ENCODE measurements around the gene RFX1.

DNA sequence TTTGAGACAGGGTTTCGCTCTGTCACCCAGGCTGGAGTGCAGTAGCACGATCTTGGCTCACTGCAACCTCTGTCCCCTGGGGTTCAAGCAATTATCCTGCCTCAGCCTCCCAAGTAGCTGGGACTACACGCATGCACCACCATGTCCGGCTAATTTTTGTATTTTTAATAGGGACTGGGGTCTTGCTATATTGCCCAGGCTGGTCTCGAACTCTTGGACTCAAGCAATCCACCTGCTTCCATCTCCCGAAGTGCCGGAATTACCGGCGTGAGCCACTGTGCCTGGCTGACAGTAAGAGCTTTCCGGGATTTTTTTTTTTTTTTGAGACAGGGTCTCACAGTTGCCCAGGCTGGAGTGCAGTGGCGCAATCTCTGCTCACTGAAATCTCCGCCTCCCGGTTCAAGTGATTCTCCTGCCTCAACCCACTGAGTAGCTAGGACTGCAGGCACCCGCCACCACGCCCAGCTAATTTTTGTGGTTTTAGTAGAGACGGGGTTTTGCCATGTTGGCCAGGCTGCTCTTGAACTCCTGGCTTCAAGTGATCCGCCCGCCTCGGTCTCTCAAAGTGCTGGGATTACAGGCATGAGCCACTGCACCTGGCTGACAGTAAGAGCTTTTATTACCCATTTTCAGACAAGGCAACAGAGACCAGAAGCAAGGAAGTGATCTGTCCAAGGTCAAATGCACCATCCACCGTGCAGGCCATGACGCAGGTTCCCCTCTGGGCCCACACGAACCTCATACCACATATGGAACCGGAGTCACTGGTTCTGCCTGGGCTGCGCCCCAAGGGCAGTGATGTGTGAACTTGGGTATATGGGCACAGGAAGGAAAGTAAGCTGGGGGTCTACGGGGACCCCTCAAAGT, 21.0 kb downstream of the RFX1 start:
- TF ChIP-seq, protein P1, sequence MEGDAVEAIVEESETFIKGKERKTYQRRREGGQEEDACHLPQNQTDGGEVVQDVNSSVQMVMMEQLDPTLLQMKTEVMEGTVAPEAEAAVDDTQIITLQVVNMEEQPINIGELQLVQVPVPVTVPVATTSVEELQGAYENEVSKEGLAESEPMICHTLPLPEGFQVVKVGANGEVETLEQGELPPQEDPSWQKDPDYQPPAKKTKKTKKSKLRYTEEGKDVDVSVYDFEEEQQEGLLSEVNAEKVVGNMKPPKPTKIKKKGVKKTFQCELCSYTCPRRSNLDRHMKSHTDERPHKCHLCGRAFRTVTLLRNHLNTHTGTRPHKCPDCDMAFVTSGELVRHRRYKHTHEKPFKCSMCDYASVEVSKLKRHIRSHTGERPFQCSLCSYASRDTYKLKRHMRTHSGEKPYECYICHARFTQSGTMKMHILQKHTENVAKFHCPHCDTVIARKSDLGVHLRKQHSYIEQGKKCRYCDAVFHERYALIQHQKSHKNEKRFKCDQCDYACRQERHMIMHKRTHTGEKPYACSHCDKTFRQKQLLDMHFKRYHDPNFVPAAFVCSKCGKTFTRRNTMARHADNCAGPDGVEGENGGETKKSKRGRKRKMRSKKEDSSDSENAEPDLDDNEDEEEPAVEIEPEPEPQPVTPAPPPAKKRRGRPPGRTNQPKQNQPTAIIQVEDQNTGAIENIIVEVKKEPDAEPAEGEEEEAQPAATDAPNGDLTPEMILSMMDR (IDR thresholded peaks at IDR 0.05; ENCODE audit: poor library complexity): no peak
- TF ChIP-seq EZH2 (IDR thresholded peaks at IDR 0.05; ENCODE audit: borderline replicate concordance) (no peak), EZH2phosphoT487 (IDR thresholded peaks at IDR 0.05; ENCODE audit: low read depth, severe bottlenecking, unreplicated experiment) (no peak)

Data from hepatocyte (in vitro differentiated cells).